G401 (cell line): ENCODE results near the gene WDFY3. TPM values are rescaled to one million over a fixed set of nuclear protein-coding genes. Genes with fewer than 3 reads are reported as not detected.

ENCODE experiments used
- DNase-seq: peaks from one replicate; pipeline ENCODE4 v3.0.0-alpha.2; 2015; ENCODE audit warnings: low spot score
- in situ Hi-C: cut with HindIII; loops from 2 replicates; pipeline ENCODE4 v1.10.0; 2016; ENCODE audit warnings: low sequenced_read_pairs, mixed read lengths
- total RNA-seq: library from RNA; depleted of rRNA; stranded (reverse); fragments of >200 nt; shearing (Covaris generic); gene quantifications from 2 replicates; pipeline ENCODE4 v1.2.3, GENCODE V29; 2014

Gene WDFY3
- total RNA-seq, 1 experiment from 2014 or later = 38.0 TPM

DNA sequence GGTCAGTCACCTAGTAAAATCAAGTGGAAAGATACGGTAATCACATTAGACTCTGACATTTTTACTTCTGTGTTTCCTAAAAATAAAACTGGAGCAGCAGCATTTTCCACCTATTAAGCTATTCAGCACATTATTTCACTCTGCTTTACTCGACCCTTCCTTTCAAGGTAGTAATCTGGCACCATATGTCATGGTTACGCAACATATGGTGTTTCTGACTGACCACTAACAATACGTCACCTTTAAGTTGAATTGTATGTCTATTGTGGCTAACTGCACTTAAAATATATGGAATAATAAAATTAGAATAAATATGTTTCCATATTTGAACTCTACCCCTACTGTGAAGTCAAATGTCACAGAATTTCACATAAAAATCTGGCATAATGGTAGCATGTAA, 214.8 kb downstream of the WDFY3 start:
- in situ Hi-C loops = no loop called here
- DNase-seq = peak; percentile 23

DNA sequence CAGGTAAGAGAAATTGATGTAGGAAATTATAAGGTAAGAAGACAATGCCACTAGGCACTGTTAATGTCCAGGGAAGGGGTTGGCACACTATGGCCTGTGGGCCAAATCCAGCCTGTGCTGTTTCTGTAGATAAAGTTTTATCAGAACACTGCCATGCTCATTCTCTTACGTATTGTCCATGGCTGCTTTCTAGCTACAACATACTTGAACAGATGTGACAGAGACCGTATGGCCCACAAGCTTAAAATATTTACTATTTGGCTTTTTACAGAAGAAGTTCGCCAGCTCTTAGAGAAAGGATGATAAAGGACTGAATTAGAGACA, 215.6 kb downstream of the WDFY3 start:
- in situ Hi-C loops = no loop called here
- DNase-seq = no peak

DNA sequence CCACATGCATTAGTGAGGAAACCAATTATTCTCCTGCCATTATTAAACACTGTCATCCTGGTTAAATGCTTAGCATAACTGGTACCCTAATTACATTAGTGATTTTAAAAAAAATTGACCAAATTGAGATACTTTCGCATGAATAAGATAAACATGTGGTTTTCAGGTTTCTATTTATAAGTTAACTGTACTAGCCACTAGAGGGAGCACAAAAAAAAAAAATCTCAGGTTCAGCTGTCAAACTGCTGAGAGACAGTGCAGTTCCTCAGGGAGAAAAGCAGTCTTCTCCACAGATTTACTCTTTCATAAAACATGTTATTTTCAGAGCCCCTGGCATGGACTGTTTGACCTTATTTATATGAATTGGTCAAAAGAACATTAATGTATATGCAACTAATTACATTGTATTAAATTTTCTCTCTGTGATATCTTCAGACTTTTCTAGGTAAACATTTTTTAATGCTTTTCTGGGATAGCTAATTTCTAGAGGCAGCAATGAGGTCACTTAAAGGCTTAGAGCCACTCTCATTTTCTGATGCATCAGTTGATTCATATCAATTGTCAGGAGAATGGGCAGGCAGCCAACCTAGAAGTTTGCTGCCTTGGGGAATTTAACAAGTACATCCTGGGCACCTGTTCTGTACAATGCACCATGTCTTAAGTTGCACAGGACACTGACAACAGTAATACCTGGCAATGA, 216.1 kb downstream of the WDFY3 start:
- in situ Hi-C loops = no loop called here
- DNase-seq = peak; percentile 85

DNA sequence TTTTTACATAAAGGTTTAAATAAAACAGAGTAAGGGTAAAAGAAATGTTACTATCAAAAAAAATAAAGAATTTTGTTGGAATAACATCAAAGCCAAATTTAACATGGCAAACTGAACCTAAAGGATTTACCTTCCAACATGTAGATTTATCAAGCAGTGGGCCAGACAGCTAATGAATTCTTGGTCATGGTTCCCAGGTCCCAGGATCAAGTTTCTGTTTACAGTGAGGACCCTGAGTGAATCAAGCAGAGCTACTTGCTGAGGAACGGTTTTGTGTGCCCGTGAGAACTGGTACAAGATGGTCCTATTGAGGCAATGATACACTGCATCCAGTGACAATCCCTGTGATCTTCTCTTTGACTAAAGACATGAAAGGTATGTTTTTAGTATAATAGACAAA, 226.4 kb downstream of the WDFY3 start:
- in situ Hi-C loops = no loop called here
- DNase-seq = no peak

DNA sequence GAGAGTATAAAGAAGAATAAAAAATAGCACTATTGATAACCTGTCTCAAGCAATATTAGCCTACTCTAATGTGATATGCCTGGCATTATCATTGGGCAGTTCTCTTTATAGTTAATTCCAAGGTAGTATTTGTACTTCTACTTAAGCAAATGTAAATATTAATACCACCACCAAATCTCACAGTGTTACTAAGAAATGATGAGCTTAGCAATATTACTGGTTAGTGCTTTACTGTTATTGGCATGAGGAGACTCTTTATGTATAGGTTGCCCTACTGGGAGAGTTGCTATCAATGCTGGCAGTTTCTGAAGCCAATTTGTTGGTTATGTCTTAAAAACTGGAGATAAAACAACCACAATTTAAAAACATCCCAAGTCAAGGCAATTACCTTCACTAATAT, 227.9 kb downstream of the WDFY3 start:
- in situ Hi-C loops = no loop called here
- DNase-seq = no peak

DNA sequence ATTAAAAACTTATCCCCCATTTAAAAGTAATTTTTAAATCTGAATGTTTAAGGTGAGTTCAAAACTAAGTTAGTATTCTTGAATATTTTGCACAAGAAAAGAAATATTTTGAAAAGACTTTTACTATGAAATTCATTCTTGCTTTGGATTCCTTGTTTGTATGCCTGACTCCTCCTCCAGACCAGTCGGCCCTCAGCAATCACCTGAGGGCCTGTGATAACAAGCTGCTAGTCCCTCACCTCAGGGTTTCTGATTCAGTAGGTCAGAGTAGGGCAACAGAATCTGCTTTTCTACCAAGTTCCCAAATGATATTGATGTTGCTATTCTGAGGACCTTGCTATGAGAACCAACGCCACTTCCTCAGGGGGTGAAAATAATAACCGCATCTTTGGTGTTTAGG, 228.8 kb downstream of the WDFY3 start:
- in situ Hi-C loops = no loop called here
- DNase-seq = no peak

DNA sequence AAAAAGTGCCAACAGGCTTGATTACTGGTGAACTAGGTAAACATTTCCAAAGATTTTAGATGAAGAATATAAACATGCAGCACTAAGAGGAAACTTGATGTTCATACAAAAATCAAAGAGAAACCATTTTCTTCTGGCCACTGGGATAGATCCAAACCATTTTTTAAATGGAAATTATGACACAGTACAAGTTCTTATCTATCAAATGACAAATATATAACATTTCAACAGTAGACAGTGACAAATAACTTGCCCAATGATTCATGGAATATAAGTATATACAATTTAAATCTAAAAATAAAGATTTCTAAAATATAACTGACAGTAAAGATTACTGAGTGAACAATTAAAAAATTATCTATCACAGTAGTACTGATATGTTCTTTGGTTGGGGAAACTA, 232.5 kb downstream of the WDFY3 start:
- no peak for DNase-seq
- in situ Hi-C loops = no loop called here

DNA sequence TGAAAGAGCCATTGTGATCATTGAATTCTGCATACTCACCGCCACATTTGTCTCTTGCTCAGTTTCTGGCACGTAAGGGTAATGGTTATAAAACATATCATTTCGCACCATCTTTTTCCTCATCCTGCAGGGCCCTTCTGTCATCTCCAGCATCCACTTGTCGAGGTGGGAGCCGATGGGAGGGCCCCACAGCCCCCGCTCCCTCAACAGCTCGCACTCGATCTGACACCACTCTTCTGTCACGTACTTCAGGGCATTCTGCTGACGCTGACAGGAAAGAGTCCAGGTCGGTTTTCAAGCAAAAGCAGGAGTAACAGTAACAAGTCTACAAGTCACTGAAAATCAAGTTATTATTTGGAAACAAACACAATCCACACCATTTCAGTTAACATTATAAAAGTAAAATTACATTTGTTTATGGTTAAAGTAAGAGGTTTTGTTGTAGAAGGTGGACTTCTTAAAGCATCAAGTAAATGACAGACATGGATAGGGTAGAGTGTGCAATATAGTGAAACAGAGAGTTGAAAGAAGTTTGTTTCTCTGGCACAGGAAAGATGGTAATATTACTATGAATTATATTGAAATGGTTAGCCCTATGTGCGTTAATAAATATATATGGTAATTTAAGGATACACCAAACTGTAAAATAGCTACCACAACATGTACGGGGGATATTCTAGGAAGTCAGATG, 233.0 kb downstream of the WDFY3 start:
- DNase-seq = no peak
- in situ Hi-C loops = no loop called here

DNA sequence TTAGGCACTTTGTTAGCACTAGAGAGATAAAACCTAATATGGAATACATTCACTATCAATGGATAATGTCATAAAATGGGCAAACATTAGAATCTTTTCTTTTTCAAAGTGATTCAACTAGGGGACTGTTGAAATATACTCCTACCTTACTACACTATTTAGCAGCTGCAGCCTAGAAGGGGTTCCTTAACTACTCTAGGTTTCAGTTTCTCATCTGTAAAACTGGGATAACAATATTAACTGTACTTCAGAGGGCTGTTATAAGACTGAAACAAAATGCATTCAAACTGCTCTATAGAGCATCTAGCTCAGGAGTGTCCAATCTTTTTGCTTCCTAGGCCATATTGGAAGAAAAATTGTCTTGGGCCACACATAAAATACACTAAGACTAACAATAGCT, 236.1 kb downstream of the WDFY3 start:
- in situ Hi-C loops = no loop called here
- DNase-seq = no peak

- no peak for DNase-seq
- in situ Hi-C loops = no loop called here
Observed at GRCh38 chr4:84727491-84727890, 239.0 kb downstream of the WDFY3 start.

DNA sequence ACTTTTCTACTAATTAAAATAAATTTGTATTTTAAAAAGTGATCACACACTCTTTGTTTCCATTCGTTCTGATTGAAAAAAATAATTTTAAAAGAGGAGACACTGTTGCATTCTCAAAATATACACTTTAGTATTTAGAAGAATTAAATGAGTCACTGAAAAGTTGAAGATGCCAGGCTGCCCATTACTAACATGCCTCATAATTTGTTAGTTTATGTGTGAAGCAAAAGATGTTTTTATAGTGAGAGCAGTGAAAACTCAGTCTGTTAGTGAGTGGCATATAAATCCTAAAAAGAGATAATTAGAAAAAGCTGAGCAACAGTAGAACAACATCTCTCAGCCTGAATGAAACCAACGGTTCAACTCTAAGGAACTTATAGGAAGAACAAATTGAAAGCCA, 240.1 kb downstream of the WDFY3 start:
- no peak for DNase-seq
- in situ Hi-C loops = no loop called here

DNA sequence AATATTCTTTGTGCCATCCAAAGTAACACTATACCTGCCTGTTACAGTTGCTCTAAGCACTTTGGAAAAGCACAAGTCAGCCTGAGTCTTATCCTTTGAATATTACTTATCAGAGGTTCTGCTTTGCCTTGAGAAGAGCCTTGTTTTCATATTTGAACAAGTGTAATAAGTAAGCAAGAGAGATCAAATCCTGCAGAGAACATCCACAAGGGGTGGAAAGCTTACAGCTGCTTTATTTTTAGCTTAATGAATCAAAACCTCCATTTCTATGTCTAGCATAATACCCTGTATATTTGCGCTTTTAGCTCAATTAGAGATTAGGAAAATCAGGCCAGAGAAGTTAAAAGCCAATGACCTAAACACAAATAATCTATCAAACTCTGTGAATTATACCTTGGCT, 243.8 kb downstream of the WDFY3 start:
- in situ Hi-C loops = no loop called here
- no peak for DNase-seq

DNA sequence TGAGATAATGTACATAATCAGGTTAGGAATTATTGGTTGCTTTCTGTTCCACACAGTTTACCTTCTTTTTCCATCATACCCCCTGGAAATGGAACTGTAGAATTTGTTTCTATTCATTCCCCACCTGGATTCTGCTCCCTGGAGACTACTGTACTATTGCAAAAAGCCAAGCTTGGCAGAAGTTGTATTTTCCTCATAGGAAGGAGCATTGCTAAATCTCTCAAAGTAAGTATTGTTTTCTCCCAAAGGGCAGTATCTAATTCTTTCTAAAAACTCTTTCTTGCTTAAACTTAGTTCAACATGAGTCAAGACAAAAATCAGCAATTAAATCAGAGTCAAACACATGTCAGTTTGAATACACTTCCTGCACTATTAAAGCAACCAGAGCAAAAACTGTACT, 247.4 kb downstream of the WDFY3 start:
- no peak for DNase-seq
- in situ Hi-C loops = no loop called here

DNA sequence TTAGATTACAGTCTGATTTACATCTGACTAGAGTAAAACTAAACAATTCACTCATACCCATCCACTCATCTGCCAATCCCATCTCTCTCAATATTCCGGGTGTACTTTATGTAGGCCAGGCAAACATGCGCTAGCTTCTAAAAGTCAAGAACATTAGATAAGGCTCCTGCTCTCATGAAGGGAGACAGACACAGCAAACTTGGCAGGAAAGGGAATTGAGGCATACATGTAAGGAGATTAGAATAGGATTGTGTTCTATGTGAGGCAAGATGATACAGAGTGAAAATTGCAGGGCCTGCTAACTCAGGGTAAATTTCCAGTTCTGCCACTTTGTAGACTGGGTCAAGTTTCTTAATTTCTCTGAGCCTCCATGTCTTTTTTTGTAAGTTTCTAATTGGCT, 247.8 kb downstream of the WDFY3 start:
- no peak for DNase-seq
- in situ Hi-C loops = no loop called here

GRCh38 chr4:84710548-84710947, 255.9 kb downstream of the WDFY3 start:
- DNase-seq = no peak
- in situ Hi-C loops = no loop called here

DNA sequence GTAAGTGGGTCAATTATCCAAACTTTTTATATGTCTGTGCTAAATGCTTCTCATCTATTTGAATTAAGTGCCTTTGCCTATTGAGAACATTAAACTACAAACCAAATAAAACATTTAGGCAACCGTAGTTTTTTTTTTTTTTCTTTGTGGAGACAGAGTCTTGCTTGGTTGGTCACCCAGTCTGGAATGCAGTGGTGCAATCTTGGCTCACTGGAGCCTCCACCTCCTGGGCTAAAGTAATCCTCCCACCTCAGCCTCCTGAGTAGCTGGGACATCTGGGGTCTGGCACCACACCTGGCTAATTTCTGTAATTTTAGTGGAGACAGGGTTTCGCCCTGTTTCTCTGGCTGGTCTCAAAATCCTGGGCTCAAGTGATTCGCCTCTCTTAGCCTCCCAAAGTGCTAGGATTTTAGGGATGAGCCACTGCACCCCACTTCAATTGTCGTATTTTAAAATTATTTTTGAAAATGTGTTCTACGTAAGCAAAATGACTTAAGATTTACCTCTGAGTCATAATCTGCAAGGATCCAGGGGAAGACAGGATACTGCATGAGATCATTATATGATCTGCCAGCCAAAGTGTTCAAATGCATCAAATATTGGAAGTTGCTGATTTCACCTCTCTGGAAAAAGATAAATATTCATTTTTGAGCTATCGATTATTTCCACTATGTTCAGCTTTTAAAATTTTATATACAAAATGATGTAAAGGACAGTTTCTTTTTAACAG, 257.9 kb downstream of the WDFY3 start:
- in situ Hi-C loops = no loop called here

GRCh38 chr4:84706286-84706685, 260.2 kb downstream of the WDFY3 start:
- in situ Hi-C loops = no loop called here
- DNase-seq = no peak

More for the DNA sequence above, 257.9 kb downstream of the WDFY3 start:
- no peak for DNase-seq

DNA sequence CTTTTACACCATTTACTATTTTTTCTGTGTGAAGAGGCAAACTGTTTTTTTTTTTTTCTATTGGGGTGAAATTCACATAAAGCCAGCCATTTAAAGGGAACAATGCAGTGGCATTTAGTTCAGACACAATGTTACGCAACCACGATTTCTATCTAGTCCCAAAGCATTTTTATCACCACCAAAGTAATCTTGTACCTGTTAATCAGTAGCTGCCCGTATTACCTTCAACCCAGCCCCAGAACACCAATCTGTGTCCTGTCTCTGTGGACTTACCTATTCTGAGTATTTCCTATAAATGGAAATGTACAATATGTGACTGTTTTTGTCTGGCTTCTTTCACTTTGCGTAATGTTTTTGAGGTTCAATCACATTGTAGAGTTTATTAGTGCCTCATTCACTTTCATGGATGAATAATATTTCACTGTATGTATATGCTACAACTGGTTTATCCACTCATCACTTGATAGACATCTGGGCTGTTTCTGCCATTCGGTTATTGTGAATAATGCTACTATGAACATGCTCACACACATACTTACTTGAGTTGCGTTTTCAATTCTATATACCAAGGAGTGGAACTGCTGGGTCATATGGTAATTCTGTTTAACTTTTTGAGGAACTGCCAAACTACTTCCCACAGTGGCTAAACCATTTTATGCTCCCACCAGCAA, 267.4 kb downstream of the WDFY3 start:
- in situ Hi-C loops = no loop called here
- no peak for DNase-seq

DNA sequence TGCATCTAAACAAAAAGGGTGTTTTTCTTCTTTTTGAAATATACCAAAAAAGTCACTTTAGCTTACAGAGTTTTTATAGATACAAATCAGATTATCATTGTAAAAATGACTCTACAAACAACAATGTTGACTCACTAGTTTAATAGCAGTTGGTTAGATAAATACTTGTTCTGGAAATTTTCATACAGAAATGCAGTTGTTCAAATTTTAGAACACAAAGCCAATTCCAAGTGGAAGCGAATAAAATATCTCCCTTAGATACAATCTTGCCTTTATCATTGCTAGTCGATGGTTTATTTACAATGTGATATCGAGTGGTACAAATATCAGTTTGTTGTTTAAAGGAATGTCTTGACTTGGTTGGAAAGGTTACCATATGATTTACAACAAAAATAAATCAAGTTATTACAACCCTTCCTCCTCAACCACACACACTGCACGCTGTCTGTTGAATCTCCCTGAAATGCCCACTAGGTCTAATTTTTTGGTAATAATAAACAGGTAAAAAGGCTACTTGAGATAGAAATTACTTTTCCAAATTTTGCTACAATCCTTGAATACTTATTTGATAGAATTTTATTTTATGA, 268.8 kb downstream of the WDFY3 start:
- no peak for DNase-seq
- in situ Hi-C loops = no loop called here

- in situ Hi-C loops = no loop called here
- no peak for DNase-seq
Observed at GRCh38 chr4:84697159-84697558, 269.3 kb downstream of the WDFY3 start.
